Measurements from ENCODE around the gene SPEN.

The SPEN gene

GRCh38 chr1:15847100-15847892 is at the start of gene SPEN:
Gene SPEN (plus strand): TSS chr1:15847707. CDS start chr1:15848068, 361 bp downstream.
- no peaks in the 10 kb centered on the region for H3K27me3 Mint-ChIP-seq (ENCODE audit: low read depth, poor library complexity)
- H3K4me1 Mint-ChIP-seq, result peaks cover 40% of the 10 kb centered on the region
- DNase-seq, result peak; percentile 98
- peak within 1 kb of the TSS; percentile 92 for H3K4me3 Mint-ChIP-seq
- TF ChIP-seq CTCF (IDR thresholded peaks at IDR 0.05), result no peak
- peak within 1 kb of the TSS; percentile 100 for H3K27ac Mint-ChIP-seq
- H3K36me3 Mint-ChIP-seq (ENCODE audit: low read depth), result no peaks in the 10 kb centered on the region
- H3K9me3 Mint-ChIP-seq, result no peaks in the 10 kb centered on the region

- Mint-ChIP-seq H3K27me3 (ENCODE audit: low read depth, poor library complexity) (peaks cover 2% of the 10 kb centered on the region), H3K4me1 (peaks cover 74% of the 10 kb centered on the region), H3K4me3 (peak overlapping the region; percentile 33), H3K9me3 (no peaks in the 10 kb centered on the region), H3K27ac (peak overlapping the region; percentile 58), H3K36me3 (ENCODE audit: low read depth) (no peaks in the 10 kb centered on the region)
- no peak for DNase-seq
- no peak for TF ChIP-seq CTCF (IDR thresholded peaks at IDR 0.05)
Measured at GRCh38 chr1:15799004-15799867, 48.3 kb upstream of the SPEN start.

- peak overlapping the region; percentile 58 for H3K27ac Mint-ChIP-seq
- no peak for TF ChIP-seq CTCF (IDR thresholded peaks at IDR 0.05)
- H3K36me3 Mint-ChIP-seq (ENCODE audit: low read depth), result no peaks in the 10 kb centered on the region
- DNase-seq, result peak; percentile 59
- H3K4me1 Mint-ChIP-seq, result peaks cover 71% of the 10 kb centered on the region
- H3K4me3 Mint-ChIP-seq, result no peak overlapping the region
- no peaks in the 10 kb centered on the region for H3K9me3 Mint-ChIP-seq
- H3K27me3 Mint-ChIP-seq (ENCODE audit: low read depth, poor library complexity), result peaks cover 2% of the 10 kb centered on the region
Measured at GRCh38 chr1:15799928-15800835, 47.3 kb upstream of the SPEN start.

- no peak for DNase-seq
- peaks cover 53% of the 10 kb centered on the region for H3K4me1 Mint-ChIP-seq
- H3K27ac Mint-ChIP-seq, result no peak overlapping the region
Measured at GRCh38 chr1:15802234-15802965, 45.1 kb upstream of the SPEN start.

More at GRCh38 chr1:15802234-15802965, 45.1 kb upstream of the SPEN start:
- H3K4me3 Mint-ChIP-seq, result no peak overlapping the region
- no peak for TF ChIP-seq CTCF (IDR thresholded peaks at IDR 0.05)
- H3K36me3 Mint-ChIP-seq (ENCODE audit: low read depth), result no peaks in the 10 kb centered on the region
- no peaks in the 10 kb centered on the region for H3K9me3 Mint-ChIP-seq
- peaks cover 2% of the 10 kb centered on the region for H3K27me3 Mint-ChIP-seq (ENCODE audit: low read depth, poor library complexity)

All from nephron progenitor cell (in vitro differentiated cells).